Inflammatory macrophage (primary cell): Measurements from ENCODE around the gene GRSF1.
A peak's percentile ranks its signal among the peaks of the same experiment; 100 is the strongest.
"Not testable (repeated sequence)": the region's sequence is repeated elsewhere in the genome, so short reads cannot be mapped to it uniquely, and the experiment has no call there.

Experiments
- DNase-seq, 2 donors: peaks; one replicate each; pipeline ENCODE4 v3.0.0-alpha.2; 2020 to 2022
- total RNA-seq, 18 experiments: gene quantifications; one replicate each; lab custom pipeline; 2026; ENCODE audit warnings: mixed read lengths in 6 of 18, inconsistent platforms in 2 of 18; lab: John Stamatoyannopoulos, UW

The GRSF1 gene, protein sequence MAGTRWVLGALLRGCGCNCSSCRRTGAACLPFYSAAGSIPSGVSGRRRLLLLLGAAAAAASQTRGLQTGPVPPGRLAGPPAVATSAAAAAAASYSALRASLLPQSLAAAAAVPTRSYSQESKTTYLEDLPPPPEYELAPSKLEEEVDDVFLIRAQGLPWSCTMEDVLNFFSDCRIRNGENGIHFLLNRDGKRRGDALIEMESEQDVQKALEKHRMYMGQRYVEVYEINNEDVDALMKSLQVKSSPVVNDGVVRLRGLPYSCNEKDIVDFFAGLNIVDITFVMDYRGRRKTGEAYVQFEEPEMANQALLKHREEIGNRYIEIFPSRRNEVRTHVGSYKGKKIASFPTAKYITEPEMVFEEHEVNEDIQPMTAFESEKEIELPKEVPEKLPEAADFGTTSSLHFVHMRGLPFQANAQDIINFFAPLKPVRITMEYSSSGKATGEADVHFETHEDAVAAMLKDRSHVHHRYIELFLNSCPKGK
- total RNA-seq, result 53.3 to 180 (median 119) reads per million in 18 experiments

DNA sequence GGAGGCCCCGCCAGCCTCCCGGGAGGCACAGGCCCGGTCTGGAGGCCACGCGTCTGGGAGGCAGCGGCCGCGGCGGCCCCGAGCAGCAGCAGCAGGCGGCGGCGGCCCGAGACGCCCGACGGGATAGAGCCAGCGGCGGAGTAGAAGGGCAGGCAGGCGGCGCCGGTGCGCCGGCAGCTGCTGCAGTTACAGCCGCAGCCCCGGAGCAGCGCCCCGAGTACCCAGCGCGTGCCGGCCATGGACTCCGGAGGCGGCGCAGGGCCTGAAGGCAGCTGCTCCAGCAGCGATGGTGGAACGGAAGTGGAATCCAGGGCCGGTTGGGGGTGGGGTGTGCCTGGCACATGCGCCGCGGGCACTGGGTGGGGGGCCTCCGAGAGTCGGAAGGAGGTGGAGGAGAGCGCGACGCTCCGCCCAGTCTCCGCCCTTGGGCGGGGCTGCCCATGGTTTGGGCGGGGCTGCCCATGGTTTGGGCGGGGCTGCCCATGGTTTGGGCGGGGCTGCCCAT lies at the start of gene GRSF1:
GRSF1 (minus strand) TSS at position 302 of the 505 bp plus-strand sequence; CDS start at position 239, 63 bp downstream.
- DNase-seq, result peak; percentile 91 to 96

DNA sequence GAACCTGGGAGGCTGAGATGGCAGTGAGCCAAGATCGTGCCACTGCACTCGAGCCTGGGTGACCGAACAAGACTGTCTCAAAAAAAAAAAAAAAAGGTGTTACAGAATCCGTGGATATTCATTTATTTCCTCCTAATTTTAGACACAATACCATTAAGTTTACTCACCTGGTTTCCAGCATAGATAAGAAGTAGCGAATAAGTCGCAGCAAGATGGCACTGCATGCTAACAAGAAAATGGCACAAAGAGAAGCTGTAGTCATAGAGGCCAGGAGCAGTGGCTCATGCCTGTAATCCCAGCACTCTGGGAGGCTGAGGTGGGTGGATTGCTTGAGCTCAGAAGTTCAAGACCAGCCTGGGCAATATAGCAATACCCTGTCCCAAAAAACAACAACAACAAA lies 45.5 kb upstream of the GRSF1 start:
- DNase-seq, result no peak

DNA sequence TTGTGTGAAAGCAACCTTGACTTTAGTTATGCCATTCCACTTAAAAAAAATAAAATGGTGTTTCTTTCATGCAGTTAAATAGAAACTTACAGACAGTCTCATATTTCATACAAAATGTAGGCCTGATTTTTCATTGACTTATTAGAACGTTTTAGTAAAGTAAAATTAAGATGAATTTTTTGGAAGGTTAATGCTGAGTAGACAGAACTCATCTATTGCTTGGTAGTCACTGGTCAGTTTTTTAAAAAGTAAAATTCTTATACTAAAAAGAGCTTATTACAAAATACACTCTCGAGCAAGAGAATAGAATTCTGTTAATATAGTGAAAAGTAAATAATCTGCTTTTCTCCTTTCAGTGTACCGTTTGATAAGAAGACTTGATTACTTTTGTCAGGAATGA lies 41.0 kb upstream of the GRSF1 start:
- no peak for DNase-seq

DNA sequence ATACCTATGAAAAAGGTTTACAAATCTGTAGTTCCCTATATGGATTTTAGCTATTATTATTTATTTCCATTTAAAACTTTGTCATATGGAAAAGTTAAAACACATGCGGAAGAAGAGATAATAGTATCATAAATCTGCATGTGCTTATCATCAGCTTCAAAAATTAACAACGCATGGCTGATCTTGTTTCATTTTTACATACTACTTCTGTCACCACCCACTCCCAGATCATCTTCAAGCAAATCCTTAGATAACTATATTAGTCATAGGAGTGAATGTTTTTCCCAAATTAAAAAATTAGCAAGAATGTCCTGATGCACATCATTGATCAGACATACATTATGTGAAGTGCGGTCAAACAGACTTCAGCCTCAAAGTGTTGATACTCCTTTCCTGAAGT lies 37.9 kb upstream of the GRSF1 start:
- no peak for DNase-seq

DNA sequence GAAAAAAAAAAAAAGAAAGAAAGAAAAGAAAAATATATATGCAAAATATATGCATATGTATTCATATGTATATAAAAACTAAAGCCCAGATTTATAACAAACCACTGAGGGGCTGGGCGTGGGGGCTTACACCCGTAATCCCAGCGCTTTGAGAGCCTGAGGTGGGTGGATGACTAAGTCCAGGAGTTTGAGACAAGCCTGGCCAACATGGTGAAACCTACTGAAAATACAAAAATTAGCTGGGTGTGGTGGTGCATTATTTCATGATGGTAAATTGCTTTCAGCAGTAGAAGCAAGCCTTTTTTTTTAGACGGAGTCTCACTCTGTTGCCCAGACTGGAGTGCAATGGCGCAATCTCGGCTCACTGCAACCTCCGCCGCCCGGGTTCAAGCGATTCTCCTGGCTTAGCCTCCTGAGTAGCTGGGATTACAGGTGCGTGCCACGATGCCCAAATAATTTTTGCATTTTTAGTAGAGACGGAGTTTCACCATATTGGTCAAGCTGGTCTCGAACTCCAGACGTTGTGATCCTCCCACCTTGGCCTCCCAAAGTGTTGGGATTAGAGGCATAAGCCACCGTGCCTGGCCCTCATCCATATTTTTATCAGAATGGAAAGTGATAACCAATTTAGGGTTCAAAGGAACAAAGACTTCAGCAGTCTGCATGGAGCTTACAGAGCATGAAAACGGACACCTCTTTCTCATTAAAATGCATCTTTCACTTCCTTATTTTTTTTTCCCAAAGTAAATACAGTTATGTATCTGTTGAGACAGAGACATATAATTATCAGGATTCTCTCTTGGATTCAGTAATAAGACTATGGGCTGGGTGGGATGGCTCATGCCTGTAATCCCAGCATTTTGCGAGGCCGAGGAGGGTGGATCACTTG lies 34.8 kb upstream of the GRSF1 start:
- no peak for DNase-seq

DNA sequence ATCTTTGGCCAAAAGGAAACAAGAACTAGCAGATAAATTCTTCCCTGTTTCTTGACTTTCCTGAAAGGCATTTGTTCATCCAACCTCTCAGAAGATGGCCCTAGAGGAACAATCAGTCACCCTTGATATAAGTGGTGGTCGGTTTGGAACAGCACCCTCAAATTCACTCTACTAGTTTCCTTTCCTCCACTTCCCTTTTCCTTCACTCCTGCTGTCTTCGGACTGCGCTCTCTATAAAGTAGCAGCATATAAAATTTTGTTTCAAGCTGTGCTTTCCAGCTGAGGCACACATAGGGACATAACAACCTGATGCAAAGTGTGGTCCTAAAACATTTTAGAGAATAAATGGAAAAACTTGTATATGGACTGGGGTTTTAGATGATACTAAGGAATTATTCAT lies 33.5 kb upstream of the GRSF1 start:
- DNase-seq, result no peak

DNA sequence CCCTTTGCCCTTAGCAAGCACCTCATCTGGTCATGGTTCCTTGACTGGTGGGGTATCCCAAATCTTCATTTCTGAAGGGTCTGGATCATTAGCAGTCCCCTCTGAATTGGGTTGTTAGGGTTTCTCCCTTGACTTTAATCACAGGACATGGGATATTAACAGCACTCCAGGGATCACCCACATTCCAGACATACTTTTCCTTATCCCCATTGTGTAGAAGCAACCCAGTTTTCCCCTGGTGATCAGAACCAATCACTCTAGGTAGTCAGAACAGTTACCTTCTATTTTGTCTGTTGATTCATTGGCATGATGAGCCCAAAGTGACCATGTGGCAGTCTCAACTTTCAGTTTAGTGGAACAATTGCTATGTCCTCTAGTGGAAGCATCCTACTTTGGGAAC lies 29.1 kb upstream of the GRSF1 start:
- no peak for DNase-seq

DNA sequence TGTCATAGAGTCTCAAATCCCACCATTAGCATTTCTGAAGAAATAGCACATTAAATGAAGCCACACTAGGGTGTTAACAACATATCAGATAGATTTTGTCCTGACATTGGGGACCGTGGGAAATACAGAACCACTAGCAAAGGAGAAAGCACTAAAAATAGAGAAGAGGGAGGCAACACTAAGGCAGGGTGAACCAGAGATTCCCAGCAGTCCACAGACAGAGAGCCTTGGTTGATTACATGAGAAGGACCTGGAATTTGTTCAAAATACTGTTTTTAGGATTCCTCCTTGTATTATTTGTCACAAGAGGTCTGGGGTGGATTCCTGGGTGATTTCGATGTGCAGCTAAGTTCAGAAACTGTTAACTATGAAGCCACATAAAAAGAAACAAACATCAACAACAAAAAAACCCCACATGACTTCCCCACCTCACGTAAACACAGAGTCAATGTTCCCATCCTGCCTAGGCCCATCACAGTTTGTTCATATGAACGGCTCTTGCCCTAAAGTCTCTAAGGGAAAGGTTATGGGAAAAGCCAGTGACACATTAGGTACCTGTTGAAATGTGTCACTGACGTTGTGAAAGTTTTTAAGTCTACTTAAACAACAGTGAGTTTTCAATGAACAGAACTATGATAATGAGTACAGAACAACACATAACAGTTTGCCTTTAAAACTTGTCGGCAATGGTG lies 23.6 kb upstream of the GRSF1 start:
- DNase-seq, result no peak

DNA sequence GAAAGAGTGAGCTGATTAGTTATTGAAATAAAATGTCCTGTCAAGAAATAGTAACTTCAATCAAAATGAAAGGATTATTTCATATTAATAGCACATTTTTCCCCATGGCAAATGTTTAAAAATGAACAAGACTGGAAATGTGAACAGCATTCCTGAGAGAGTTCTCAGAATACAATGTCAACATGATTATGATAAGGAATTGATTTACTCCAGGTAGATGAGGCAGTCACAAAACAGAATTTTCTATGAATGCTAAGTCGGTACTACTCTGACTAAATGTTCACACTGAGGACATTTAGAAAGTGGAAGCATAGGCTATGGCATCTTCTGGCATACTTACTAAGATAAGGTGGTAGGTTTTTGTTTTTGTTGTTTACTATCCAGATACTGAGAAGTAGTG lies 19.4 kb upstream of the GRSF1 start:
- DNase-seq, result no peak

DNA sequence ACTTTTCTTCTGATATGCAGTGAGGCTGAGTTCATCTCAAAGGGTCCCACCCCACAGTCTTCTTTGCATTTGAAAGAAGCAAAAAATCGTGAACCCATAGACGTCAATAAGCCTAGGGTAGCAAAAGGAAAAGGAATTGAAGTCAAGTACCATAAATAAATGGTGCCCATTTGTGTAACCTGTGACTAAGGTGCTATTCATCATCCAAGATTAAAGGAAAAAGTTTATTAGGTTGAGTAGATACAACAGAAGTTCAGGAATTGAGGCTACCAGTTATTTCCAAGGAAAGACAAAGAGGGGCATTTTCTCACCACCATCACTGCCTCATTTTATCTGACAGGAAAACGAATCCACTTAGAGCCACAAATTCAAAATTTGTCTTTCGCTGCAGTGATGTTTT lies 18.8 kb upstream of the GRSF1 start:
- no peak for DNase-seq

DNA sequence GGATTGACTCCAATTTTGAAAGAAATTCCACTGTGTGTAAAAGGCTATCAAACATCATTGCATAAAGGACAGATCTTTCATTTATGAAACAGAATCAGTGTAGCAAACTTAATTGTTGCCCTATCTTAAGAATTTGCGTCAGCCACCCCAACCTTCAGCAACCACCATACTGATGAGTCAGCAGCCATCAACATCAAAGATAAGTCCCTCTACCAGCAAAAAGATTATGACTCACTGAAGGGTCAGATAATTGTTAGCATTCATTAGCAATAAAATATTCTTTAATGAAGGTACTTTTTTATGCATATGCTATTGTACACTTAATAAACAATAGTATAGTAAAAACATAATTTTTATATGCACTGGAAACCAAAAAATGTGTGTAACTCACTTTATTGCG lies 15.8 kb upstream of the GRSF1 start:
- DNase-seq, result no peak

DNA sequence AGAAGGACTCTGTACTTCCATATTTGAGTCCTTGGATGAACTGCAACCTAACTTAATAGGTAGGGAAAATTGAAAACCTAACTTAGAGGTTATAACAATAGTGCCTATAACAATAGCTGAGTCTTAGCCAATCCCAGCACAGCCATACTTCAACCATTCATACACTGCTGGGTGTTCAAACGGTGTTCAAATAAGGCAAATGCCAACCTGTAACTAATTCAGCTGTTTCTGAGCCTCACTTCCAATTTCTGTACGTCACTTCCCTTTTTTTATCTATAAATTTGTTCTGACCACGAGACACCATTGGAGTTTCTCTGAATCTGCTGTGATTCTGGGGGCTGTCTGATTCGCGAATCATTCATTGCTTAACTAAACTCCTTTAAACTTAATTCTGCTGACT lies 9.6 kb upstream of the GRSF1 start:
- peak; percentile 13 to 30 for DNase-seq

DNA sequence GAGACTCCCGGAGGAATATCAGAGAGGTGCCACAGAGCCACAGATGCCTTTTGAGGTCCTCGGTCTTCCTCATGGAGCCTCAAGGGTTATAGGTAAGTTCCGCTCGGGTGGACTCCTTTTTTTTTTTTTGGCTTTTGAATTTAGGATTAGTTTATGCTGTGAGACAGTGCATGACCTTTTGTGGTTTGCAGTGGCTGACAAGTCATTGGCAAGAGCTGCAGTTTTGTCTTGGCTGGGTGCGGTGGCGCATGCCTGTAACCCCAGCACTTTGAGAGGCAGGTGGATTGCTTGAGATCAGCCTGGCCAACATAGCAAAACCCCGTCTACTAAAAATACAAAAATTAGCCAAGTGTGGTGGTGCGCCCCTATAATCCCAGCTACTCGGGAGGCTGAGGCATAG lies 4.5 kb upstream of the GRSF1 start:
- no peak for DNase-seq

DNA sequence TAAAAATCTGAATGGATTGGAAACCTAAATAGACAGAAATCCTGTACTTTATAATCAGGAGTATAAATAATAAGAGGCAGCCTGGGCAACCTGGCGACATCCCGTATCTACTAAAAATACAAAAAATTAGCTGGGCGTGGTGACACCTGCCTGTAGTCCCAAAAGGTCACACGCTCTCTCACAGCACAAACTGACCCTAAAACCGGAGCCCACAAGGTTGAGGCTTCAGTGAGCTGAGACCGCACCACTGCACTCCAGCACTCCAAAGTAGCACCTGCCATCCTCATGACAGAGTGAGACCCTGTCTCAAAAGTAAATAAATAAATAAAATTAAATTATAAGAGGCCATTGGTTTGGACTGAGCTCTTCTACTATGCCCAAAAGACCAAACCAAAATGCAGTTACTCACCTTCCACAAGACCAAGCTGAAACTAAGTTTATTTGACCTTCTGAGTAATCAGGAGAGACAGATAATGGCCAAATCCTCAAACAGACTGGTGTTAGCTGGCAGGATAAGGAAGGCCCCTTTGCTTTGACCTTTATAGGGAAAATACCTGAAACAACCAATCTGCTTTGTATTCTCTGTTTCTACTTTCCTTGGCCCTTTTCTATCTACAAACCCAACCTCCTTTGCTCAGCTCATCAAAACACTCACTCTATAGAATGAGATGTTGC lies 3.2 kb upstream of the GRSF1 start:
- DNase-seq, result no peak

DNA sequence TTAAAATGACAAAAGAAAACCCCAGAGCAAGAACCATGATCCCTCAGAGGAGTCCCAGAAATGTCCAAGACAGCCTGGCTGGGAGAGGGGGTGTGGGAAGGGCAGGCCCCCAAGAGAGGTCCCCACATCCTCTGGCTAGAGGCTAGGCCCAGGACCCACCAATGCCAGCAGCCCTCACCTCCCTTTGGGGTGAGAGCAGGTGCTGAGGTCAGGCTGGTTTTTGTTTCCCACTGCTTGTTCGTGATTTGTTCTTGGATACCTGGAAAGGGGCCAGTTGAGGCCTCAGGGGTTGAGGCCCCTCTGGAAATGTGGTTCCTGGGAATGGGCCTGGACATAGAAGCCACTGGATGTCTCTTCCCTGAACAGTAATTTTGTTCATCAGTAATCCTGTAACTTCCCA lies 2.3 kb upstream of the GRSF1 start:
- no peak for DNase-seq

DNA sequence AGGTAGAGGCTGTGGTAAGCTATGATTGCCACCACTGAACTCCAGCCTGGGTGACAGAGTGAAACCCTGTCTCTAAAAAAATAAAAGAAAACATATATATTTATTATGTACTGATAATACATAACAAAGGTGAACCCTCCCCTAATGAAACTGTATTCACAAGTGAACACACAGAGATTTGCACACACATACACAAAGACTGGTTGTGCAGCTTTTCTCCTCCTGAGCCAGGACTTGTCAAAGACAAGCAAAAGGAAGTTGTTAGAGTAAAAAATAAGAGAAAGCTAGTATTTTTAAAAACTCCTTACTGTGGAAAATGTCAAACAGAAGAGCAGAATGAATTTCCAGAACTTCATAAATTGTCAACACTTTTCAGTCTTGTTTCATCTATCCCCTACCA lies 1.5 kb upstream of the GRSF1 start:
- no peak for DNase-seq

DNA sequence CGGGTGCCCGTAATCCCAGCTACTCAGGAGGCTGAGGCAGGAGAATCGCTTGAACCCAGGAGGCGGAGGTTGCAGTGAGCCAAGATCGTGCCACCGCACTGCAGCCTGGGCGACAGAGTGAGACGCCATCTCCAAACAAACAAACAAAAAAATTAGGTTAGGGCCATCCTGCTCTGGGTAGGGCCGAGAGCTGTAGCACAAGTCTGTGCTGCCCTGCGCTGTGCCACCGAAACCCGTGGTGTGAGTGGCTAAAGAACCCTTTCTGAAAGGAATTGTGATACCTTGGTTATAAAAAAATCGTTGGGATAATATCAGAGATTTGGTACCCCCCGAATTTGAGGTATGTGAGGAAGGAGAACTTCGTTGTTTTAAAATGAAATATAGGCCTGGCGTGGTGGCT lies 941 bp upstream of the GRSF1 start:
- DNase-seq, result not testable (repeated sequence)

DNA sequence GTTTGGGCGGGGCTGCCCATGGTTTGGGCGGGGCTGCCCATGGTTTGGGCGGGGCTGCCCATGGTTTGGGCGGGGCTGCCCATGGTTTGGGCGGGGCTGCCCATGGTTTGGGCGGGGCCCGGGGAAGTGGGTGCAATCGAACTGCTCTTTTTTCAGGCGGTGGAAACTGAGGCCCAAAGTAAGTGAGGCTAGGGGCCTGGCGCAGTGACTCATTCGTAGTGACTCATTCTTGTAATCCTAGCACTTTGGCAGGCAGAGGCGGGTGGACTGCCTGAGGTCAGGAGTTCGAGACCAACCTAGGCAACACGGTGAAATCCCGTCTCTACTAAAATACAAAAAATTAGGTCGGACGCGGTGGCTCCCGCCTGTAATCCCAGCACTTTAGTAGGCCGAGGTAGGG lies 447 bp upstream of the GRSF1 start:
- peak; percentile 15 to 22 for DNase-seq

DNA sequence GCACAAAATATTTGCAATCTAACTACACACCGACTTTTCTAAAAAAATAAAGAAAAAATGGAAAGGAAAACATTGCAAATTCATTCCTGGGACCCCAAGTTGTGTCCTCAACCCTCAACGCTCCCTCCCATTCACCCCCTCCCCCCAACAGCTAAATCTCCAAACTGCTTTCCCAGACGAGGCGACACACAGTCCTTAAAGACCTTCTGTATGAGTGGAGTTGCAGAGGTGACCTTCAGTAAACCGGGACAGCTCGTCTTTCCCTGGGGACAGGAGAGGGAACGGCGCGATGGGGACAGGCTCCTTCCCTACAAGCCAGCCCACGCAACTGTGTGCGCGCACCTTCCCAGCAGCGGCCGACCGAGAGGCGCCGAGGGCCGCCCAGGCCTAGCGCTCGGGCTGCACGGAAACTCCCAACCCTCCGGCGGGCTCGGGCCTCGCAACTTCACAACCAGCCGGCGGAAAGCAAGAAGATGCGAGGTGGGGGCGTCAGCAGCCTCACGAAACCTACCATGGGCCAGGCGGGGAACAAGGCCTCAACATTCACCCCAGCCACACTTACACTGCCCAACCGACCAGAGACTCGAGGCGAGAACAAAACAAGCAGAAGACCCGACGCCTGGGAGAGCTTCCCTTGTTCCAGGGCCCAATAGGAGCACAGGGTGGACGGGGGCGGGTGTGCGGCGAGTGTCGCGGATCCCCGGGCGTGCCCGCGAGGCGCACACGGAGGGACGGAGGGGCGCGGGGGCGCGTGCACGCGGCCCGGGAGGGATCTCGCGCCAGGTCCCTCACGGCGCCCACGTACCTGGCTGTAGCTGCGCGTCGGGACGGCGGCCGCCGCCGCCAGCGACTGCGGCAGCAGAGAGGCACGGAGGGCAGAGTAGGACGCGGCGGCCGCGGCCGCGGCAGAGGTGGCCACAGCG lies 763 bp downstream of the GRSF1 start:
- DNase-seq, result peak; percentile 76 to 83

DNA sequence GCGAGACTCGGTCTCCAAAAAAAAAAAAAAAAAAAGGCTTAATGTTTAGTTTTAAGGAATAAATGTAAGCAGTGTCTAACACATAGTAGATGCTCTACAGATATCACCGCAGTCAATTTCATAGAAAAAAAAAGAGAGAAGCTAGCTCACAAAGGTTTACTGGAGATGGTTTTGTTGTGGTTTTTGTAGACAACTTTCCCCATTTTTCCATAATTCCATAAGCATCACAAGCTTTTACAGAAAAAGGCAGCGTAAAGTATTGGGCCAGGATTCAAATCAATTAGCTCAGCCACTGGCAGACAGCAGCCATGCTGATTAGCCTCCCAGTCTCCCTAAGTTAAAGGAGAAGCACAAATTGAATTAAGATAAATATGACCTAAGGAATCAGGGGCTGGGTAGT lies 1.5 kb downstream of the GRSF1 start:
- no peak for DNase-seq

DNA sequence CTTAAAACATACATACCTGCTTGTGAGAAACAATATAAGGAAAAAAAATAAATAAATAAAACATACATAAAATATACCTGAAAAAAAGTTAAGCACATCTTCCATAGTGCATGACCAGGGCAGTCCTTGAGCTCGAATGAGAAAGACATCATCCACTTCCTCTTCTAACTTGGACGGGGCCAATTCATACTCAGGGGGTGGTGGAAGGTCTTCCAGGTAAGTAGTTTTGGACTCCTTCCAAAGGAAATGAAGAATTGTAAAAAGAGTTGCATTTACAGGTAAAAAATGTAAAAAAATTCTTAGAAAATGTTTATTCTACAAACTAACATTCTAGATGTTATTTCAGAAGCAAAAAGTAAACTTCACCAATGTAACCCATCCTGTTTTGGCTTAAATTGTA lies 3.6 kb downstream of the GRSF1 start:
- DNase-seq, result no peak
